SK-N-MC (cell line): ENCODE measurements around the gene TMEM135.
"Not testable (repeated sequence)": the region's sequence is repeated elsewhere in the genome, so short reads cannot be mapped to it uniquely, and the experiment has no call there.

Experiments
- EZH2 ChIP-seq: fragments of 200-600 bp; sonication (generic); IDR thresholded peaks from one replicate; pipeline ENCODE4 v1.6.1; 2017; ENCODE audit warnings: antibody characterized with exemption
- POLR2AphosphoS5 ChIP-seq: IDR thresholded peaks from 2 replicates; pipeline ENCODE4 v1.6.1; 2012; ENCODE audit warnings: mild to moderate bottlenecking, low read depth, low read length, borderline replicate concordance

- not testable (repeated sequence) for TF ChIP-seq EZH2, POLR2AphosphoS5
Observed at GRCh38 chr11:87271951-87272350, 234.2 kb downstream of the TMEM135 start.
